Activated effector memory CD4-positive, alpha-beta T cell treated with anti-CD3 and anti-CD28 coated beads, Interleukin-2, amount 50 U/mL, for 16 hours (primary cell): ENCODE data around the gene CDC42EP1.
"Not testable (repeated sequence)": the region's sequence is repeated elsewhere in the genome, so short reads cannot be mapped to it uniquely, and the experiment has no call there.

Experiments used
- DNase-seq: peaks from one replicate; pipeline ENCODE4 v3.0.0-alpha.2; 2020

CDC42EP1 gene

GRCh38 chr22:37534445-37534844 is 25.8 kb upstream of the CDC42EP1 start:
- DNase-seq, result no peak

- no peak for DNase-seq
These were observed 25.1 kb upstream of the CDC42EP1 start for GRCh38 chr22:37535159-37535558.

DNA sequence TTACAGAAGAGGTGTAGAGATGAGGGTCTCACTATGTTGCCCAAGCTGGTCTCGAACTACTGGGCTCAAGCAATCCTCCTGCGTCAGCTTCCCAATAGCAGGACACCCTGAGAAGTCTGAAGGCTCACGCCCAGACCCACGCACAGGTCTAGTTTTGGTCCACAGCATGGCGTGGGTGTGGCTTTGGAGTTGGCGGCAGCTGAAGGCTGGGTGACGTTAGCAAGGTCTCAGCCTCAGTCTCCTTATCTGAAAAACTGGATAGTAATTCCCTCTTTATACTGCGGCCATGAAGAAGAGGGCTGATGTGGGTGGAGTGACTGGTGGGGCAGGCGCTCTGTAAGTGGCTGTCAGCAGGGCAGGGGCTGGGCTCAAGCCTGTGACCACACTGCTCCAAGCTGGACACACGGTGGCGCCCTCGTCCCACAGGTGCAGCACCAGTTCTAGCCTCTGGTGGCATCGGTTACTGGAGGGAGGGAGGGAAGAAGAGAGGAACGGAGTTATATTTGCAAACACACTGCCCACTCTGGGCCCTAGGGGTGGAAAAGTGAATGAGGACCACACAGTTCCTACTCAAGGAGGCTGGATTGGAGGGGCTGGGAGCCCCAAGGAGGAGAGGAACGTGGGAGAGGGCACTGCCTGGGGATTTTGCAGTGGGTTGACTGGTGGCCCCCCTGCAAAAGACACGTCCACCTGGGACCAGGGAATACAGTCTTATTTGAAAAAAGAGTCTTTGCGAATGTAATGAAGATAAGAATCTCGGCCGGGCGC is 21.5 kb upstream of the CDC42EP1 start:
- peak; percentile 95 for DNase-seq

- not testable (repeated sequence) for DNase-seq
These were observed 20.5 kb upstream of the CDC42EP1 start for GRCh38 chr22:37539790-37540189.

DNA sequence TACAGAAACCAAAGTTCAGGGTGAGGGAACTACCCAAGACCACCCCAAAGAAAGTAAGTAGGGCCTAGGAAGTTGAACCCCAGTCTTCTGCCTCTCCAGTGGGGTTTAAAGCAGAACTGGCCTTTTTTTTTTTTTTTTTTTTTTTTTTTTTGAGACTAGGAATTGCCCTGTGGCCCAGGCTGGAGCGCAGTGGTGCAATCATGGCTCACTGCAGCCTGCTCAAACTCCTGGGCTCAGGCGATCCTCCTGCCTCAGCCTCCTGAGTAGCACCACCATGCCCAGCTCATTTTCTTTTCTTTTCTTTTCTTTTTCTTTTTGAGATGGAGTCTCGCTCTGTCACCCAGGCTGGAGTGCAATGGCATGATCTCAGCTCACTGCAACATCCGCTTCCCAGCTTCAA is 17.9 kb upstream of the CDC42EP1 start:
- not testable (repeated sequence) for DNase-seq

DNA sequence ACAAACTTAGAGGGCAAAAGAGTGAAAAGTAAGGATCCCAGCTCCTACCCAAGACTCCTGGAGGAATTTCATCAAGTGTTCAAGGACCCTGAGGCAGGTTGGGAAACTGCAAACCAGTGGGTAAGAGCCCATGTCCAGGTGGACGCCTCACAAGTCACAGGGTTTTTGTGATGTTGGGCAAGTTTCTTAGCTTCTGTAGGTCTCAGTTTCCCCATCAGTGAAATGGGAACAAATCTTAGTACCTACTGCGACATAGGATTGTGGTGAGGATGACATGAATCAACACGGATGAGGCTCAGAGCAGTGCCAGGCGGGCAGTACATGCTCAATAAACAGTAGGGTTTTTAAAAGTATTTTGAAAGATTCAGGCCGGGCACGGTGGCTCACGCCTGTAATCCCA is 17.3 kb upstream of the CDC42EP1 start:
- no peak for DNase-seq

- peak; percentile 81 for DNase-seq
These were observed 15.2 kb upstream of the CDC42EP1 start for GRCh38 chr22:37544955-37545702.

GRCh38 chr22:37545703-37546436 is 14.4 kb upstream of the CDC42EP1 start:
- no peak for DNase-seq

DNA sequence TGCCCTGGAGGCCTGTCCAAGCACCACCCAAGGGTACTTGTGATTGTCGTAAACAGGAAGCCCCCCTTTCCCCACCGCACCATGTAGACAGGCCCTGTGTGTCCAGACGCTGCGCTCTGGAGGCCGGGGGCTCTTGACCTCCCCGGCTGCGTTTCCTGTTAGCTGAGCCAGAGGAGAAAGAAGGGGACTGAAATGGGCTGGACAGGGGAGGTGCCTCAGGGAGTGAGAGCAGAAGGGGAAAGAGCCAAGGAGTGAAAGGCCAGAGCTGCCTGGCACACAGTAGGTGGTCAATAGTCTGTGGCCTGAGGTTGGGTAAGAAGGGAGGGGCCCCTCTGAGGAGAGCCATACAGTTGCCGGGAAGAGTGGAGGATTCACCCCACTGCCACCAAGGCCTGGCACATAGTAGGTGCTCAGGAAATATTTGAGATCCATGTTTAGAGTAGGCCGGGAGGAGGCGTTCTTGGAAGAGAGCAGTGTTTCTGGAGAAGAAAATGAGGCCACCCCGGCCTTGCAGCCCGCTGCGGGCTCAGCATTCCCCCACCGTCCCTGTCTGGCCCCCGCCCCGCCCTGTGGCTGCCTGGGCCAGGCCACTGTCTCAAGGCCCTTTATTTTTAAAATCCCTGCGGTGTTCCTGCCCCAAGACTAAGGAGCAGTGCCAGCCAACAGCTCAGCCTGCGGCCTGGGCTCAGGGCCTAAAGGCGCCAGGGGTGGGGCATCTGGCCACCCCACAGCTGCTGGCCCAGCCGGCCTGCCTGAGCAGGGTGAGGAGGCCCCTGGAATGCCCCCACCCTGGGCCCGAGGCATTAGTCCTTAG is 13.6 kb upstream of the CDC42EP1 start:
- DNase-seq, result no peak

- no peak for DNase-seq
These were observed 13.0 kb upstream of the CDC42EP1 start for GRCh38 chr22:37547251-37547741.

- DNase-seq, result no peak
These were observed 10.6 kb upstream of the CDC42EP1 start for GRCh38 chr22:37549704-37550059.

GRCh38 chr22:37550921-37551320 is 9.4 kb upstream of the CDC42EP1 start:
- DNase-seq, result not testable (repeated sequence)

DNA sequence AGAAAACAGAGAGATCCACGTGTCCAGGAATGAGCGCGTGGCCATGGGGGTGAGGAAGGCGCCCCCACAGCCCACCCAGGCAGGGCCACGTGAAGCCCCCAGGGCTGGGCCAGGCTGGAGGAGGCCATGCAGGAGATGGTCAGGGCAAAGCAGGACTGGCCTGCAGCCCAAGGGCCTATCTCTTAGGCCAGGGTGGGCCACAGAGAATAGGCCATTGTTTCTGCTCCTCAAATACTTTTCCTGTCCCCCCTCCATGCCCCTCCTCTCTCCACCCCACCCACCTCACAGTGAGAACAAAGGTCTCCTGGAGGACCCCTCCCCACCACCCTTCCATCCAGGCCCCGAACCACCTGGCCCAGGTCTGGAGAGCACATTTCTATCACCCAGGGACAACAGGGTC is 8.3 kb upstream of the CDC42EP1 start:
- DNase-seq, result no peak

- no peak for DNase-seq
These were observed 7.6 kb upstream of the CDC42EP1 start for GRCh38 chr22:37552524-37553163.

- no peak for DNase-seq
These were observed 6.6 kb upstream of the CDC42EP1 start for GRCh38 chr22:37553725-37554124.

DNA sequence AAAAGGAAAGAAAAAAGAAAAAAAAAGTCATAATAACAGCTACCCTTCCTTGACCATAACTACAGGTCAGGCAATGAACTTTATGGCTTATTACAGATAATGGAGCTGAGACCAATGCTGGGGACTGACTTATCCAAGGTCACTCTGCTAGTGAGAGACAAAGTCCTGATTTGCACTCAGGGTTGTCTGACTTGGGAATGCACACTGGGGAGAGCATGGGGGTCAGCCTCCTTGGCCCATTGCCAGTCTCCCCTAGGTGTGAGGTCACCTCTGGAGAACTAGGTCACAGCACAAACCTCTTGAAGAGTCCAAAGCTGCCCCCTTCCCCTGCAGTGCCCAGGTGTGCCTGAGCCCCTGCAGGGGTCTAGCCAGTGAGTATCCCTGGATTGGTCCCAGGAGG is 5.3 kb upstream of the CDC42EP1 start:
- no peak for DNase-seq

DNA sequence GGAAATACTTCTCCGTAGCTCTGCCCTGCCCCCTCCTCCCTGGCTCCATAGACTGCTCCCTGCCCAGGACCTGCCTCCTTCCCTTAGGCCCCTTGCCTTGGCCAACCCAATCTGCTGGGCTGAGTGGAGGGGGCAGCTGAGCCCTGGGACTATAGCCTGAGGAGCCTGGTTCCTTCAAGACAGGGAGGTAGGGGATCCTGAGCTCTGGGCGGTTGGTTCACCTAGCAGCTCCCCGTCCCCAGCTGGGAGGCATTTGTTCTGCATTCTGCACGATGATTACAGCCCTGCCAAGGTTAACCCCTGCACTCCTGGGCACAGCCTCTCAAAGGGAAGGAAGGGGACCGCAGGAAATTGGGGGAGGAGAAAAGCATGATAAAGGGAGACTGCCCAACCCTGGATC is 3.6 kb upstream of the CDC42EP1 start:
- DNase-seq, result no peak

- no peak for DNase-seq
These were observed 2.8 kb upstream of the CDC42EP1 start for GRCh38 chr22:37557321-37558001.

DNA sequence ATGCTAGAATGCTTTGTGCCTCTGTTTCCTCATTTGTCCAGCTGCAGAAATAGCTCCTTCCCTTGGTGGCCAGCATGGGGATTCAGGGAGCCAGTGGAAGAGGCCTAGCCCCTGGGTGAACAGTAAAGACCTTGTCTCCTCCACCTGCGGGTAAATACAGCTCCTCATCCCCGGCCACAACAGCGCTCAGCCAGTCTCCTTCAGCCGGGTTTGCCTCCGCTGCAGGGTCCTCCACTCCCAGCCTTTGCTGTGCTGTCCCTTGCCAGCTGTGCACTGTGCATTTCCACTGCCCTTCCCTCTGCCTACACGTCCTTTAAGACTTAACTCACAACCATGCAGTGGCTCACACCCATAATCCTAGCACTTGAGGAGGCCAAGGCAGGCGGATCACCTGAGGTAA is 1.5 kb upstream of the CDC42EP1 start:
- DNase-seq, result no peak

GRCh38 chr22:37559521-37559900 is 769 bp upstream of the CDC42EP1 start:
- DNase-seq, result no peak

- no peak for DNase-seq
These were observed 430 bp downstream of the CDC42EP1 start for GRCh38 chr22:37560608-37561211.
